Fibroblast of gingiva (primary cell): ENCODE results near the gene EPHB1.

ENCODE experiments used
- DNase-seq: peaks from one replicate; pipeline ENCODE4 v3.0.0-alpha.2; 2011; ENCODE audit warnings: low read depth

The EPHB1 gene

DNA sequence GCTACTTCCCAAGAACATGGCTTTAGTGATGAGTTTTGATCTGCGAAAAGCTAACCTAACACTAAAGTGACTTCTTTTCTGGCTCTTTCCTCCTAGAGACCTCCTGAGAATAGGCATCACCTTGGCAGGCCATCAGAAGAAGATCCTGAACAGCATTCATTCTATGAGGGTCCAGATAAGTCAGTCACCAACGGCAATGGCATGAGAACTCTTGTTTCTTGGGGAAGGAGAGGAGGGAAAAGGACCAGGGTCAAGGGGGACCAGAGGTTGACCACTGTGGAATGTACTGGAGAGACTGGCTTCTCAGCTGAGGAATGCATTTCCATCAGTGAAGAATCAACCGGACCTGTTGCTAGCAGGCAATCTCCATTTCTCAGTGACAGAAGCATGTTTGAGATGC is 463.9 kb downstream of the EPHB1 start:
- DNase-seq, result no peak

DNA sequence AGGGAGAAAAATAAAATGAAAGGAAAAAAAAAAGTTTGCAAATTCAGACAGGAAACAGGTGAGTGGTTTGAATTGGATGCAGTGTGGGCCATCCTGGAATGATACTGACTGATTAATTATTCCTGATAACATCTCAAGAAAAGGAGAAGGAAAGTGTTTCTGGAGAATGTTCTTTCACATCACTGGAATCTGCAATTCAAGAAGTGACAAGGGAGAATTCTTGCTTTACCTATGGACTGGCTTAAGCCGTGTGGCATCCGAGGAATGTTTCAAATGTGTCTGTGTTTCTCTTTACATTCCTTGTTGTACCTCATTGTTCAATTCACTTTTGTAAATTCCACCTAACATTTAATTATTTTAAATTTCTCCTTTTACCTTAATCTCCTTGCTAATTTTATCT is 465.0 kb downstream of the EPHB1 start:
- DNase-seq, result no peak

DNA sequence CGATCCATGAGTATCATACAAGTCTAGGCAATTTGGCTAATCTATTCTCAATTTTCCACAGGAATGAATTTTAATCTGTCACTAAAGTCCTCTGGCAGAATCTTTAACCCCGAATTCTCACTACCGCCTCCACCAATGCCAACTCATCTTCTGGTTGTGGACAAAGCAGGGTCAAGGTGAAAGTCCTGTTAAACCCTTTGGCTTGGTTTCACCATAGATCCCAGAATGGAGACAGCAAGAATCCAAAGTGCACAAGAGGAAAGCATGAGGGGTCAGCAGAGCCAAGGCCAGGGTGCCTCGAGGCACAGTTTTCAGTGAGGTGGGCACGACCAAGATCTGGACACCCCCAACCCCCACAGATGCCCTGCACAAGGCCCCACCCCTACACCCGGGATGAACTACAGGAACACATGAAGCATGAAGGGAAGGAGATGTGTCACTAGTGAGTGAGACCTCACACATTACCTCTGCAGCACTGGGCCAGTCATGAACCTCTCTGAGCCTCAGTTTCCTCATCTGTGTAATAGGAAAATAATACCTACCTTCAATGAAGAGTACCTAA is 466.2 kb downstream of the EPHB1 start:
- no peak for DNase-seq

DNA sequence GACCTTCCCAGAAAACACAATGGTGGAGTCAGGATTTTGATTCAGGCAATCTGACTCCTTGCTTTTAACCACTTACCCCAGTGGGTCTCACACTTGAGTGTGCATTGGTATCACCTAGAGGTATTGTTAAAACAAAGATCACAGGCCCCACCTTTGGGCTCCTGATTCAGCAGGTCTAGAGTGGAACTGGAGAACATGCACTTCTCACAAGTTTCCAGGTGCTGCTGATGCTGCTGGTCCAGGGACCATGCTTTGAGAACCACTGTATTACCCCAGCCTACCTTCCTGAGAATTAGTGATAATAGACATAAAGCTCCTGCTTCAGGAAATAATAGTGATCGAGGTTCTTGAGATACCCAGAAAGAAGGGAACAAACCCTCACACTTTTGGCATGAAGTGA is 466.9 kb downstream of the EPHB1 start:
- DNase-seq, result no peak

DNA sequence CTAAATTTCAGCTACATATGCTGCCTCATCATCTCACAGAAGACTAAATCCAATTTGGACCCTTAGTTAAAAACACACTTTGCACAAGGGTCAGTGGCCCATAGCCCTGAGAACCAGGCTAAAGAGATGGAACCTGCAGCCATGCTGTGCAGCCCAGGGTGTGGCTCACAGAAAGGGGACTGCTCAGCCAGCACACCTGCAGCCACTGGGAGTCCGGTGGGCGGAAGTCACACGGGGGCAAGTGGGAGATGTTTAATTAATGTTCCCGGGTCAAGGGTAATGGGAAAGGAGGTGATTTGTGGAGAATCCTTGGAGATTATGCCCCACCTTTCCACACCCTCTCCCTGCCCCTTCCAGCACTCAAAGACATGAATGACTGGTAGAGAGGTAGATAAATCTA is 467.4 kb downstream of the EPHB1 start:
- no peak for DNase-seq

DNA sequence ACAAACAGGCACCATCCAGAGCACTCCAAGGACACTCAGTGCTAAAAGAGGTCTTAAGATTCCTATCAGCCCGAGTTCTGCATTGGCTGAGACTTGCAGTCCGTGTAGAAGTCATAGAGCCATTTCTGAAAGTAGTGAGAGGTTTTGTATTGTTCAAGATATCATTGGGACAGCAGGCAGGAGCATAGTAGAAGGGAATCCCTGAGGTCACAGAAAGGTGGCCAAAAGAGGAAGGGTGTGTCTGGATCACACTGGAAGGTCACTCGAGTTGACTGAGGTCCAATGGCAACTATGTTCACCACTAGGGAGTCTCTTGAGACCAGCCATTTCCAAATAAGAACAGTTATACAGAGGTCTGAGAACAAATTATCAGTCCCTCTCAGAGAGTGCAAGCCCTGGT is 468.3 kb downstream of the EPHB1 start:
- DNase-seq, result no peak

DNA sequence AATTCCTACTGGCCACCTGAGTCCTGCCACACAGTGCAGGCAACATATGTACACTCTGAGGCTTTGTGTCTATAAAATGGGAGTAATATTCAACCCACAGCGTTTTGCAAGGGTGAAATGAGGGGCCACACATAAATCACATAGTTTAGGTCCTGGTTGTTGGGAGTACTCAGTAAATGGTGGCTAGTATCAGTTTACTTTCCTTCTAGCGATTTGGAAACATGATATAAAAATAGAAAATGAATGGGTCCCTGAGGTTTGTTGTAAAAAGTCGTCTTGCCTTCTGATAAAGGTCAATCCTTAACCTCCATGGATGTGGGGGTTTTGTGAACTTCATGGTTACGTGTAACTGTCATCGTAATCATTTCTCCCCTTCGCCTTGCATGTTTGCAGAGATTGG is 472.4 kb downstream of the EPHB1 start:
- DNase-seq, result no peak

DNA sequence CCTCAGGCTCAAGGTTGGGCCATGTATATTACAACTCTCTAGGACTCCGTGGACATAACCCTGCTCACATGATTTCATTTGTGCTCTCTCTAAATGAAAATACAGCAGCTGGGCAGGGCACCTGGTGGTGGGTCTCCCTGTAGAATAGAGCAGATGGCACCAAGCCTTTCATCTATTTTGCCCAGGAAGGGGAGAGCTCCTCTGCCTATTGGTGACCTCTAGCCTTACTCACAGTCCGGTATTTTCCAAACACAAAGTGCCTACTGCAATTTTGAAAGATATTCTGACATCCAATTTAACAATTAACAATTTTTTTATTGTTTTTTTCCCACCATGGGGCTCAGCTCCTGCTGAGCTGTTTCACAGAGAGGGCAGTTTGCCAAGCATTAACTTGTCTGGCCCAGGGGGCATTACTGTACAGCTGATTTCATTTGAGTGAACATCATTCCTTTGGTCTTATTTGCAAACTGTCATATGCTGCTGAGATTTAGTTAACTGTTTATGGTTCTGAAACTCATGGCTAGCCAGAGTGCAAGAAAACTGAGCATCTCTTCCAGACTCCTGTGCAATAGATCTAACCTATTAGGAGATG is 474.0 kb downstream of the EPHB1 start:
- DNase-seq, result no peak

DNA sequence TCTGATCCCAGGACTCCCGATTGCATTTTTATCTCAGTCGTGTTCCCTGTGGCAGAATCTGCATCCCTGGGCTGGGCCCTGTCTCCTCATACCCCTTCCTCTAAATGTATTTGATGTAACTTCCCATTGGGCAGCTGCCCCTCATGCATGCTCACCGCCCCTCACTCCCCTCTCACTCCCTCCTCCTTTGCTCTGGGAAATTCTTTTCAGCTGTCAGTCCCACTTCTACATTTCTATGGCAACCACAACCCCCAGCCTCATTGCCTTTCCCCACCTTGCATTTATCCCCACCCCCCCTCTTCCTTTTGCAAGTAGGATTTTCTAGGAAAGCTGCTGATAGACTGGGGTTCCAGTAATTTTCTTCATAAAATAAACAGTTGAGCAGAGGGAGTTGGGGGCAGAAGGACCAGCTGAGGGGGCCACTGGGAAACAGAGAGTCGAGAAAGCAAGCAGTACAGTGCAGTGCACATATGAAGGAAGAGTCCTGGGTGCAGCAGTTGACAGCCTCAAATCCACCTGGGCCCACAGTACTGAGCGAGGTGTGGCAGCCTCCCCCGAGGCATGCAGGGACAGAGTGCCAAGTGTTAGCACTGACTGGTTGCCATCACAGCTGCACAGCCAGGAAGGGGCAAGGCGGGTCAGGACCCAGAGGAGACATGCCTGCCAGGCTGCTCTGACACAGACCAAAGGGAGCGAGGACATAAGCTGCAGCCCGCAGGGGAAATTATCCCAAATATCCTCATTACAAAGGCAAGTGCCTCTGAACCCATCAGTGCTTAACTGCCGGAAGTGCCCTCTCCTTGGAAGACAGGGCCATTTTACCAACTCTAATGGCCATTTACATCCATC is 476.3 kb downstream of the EPHB1 start:
- no peak for DNase-seq

DNA sequence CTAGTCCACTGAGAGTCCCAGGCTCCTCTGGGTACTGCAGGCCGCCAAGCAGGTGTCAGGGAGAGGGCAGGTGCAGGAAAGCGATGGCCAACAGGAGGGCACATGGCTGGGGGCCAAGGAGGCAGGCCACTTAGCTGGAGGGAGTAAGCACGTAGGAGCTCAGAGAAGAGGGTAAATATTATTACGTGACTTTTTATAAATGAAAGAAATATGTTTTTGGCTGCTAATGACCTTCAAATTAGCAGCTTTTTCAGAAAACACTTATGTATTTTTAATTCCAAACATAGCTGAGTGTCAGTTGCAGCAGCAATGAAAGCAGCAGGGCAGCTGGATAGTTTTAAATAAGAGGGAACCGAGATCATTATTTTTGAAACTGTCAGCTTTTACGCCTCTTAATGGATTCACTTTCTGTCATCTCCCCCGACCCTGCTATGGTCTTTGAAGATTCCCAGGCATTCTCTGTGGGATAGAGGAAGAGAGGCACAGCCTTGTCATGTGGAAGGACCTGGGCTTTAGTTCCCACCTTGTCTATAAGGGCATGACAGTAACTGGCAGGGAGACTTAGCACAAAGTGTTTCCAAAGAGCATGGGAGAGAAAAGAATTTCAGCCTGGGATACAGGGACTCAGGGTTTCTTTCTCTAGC is 477.1 kb downstream of the EPHB1 start:
- DNase-seq, result no peak

DNA sequence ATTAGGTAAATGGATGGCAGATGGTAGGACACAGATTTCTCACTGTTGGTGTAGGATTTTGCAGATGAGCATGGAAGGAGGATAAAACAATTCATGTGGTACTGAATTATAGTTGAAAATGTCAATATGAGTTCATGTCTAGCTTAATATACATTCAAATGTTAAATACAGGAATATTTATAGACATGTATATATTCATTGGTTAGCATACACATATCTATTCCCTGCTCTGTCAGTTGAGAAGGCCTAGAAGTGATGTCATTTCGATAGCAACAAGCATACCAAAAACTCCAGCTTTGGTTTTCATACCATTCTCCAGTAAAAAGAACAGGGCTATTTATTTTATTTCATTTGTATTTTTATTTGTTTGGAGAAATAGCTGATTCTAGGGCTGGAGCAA is 497.1 kb downstream of the EPHB1 start:
- DNase-seq, result no peak

DNA sequence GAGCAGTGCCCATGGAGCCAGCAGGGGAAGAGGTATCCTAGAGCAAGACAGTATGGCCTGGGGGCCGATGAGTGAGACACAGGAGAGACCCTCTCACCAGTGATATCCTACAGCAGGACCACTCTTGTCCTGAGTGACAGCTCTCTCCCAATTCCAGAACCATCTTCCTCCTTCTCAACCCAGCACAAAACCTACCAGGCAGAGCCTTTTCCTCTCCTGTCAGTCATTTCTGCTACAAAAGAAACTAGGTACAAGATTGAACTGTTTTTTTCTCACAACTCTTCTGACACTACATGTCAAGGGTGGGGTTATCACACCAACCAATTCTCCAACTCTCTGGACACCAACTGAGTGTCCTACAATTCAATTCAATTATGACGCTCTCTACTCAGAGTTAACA is 506.6 kb downstream of the EPHB1 start:
- DNase-seq, result no peak

DNA sequence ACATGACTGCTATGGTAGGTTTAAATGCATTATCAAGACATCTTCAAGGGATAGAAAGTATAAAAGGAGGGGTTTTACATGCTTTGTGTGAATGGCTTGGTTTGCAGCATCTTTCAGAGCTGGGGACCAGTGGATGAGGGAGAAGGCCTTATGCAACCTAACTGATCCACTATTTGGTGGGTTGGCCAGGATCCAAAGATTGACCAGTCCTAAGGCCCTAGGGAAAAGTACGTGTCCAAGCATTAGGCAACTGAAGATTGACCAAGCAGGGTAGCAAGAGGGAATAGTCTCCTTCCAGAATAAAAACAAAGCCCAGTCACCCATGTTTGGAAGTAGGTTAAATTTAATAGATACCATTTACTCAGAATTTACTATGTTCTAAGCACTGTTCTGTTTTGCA is 509.3 kb downstream of the EPHB1 start:
- DNase-seq, result no peak
